HepG2 (cell line): ENCODE measurements around the gene PEMT. TPM values are rescaled to one million over a fixed set of nuclear protein-coding genes. Genes with fewer than 3 reads are reported as not detected.
A peak's percentile ranks its signal among the peaks of the same experiment; 100 is the strongest.

Experiments used
- HNF4A ChIP-seq: sonication (generic); formaldehyde crosslinking; IDR thresholded peaks from 2 replicates; pipeline ENCODE4 v1.4.0; 2020; ENCODE audit warnings: missing genetic modification reagents
- MTA1 ChIP-seq: sonication (generic); formaldehyde crosslinking; IDR thresholded peaks from 2 replicates; pipeline ENCODE4 v1.4.0; 2020; ENCODE audit warnings: missing genetic modification reagents, mild to moderate bottlenecking, borderline replicate concordance
- MXD4 ChIP-seq: IDR thresholded peaks from 2 replicates; pipeline ENCODE4 v1.6.1; 2016; ENCODE audit warnings: mild to moderate bottlenecking, missing biosample characterization, missing genetic modification reagents
- NFE2 ChIP-seq: sonication (generic); formaldehyde crosslinking; IDR thresholded peaks from 2 replicates; pipeline ENCODE4 v1.4.0; 2020; ENCODE audit warnings: missing genetic modification reagents
- PAF1 ChIP-seq: IDR thresholded peaks from 2 replicates; pipeline ENCODE4 v1.6.1; 2016; ENCODE audit warnings: missing genetic modification reagents, missing compliant biosample characterization
- PRPF4 ChIP-seq: fragments of 200-400 bp; formaldehyde crosslinking; IDR thresholded peaks from 2 replicates; pipeline ENCODE4 v1.6.1; 2016; ENCODE audit warnings: low read length, low read depth; ENCODE audit not compliant: poor library complexity, severe bottlenecking
- RBFOX2 ChIP-seq: fragments of 200-400 bp; formaldehyde crosslinking; IDR thresholded peaks from 2 replicates; pipeline ENCODE4 v1.6.1; 2017; ENCODE audit warnings: low read depth, mild to moderate bottlenecking, low read length
- RBM39 ChIP-seq: fragments of 200-400 bp; formaldehyde crosslinking; IDR thresholded peaks from one replicate; pipeline ENCODE4 v1.6.1; 2018; ENCODE audit warnings: antibody characterized with exemption, mild to moderate bottlenecking, low read depth, low read length; ENCODE audit not compliant: poor library complexity, severe bottlenecking
- TFAP4 ChIP-seq: sonication (generic); IDR thresholded peaks from 2 replicates; pipeline ENCODE4 v1.6.1; 2016; ENCODE audit warnings: low read depth, borderline replicate concordance
- TMF1 ChIP-seq: sonication (generic); formaldehyde crosslinking; IDR thresholded peaks from 2 replicates; pipeline ENCODE4 v1.8.1; 2022; ENCODE audit warnings: low read depth, missing genetic modification reagents
- ZBTB33 ChIP-seq: sonication (generic); formaldehyde crosslinking; IDR thresholded peaks from 2 replicates; pipeline ENCODE4 v1.4.0; 2020; ENCODE audit warnings: missing genetic modification reagents
- ZBTB38 ChIP-seq: sonication (generic); formaldehyde crosslinking; IDR thresholded peaks from 2 replicates; pipeline ENCODE4 v1.5.1; 2020; ENCODE audit warnings: mild to moderate bottlenecking, missing genetic modification reagents
- ZBTB46 ChIP-seq: sonication (generic); formaldehyde crosslinking; IDR thresholded peaks from 2 replicates; pipeline ENCODE4 v1.4.0; 2020; ENCODE audit warnings: mild to moderate bottlenecking, missing genetic modification reagents, borderline replicate concordance
- ZNF639 ChIP-seq: conservative IDR thresholded peaks from 2 replicates; pipeline ENCODE4 v1.6.1; 2018; ENCODE audit warnings: missing genetic modification reagents
- ZNF772 ChIP-seq: sonication (generic); formaldehyde crosslinking; IDR thresholded peaks from 2 replicates; pipeline ENCODE4 v1.5.0; 2020; ENCODE audit warnings: mild to moderate bottlenecking, missing genetic modification reagents
- polyA plus RNA-seq, 8 experiments: library from polyadenylated mRNA; depleted of rRNA in 3 of 8; stranded (reverse) in 7 of 8; unstranded in 1 of 8; fragments of >200 nt; fragmentation: Illumina TruSeq in 4 of 8; extraction: Trizol in 4 of 8; gene quantifications; 2 replicates each; pipeline versions ENCODE4 v1.2.1 to v1.2.3, GENCODE V29; 2011 to 2016; ENCODE audit warnings: low read depth in 4 of 8, missing spikeins in 1 of 8, mixed read lengths in 1 of 8; ENCODE audit not compliant: insufficient read depth in 1 of 8
- total RNA-seq, 5 experiments: library from RNA; depleted of rRNA; stranded (reverse); fragments of >200 nt; fragmentation: Illumina TruSeq; extraction: Trizol; gene quantifications; 2 replicates each; pipeline ENCODE4 v1.2.3, GENCODE V29; 2016; ENCODE audit warnings: low read depth in 1 of 5
- TF ChIP-seq, protein P1 (sequence below): sonication (generic); formaldehyde crosslinking; IDR thresholded peaks from 2 replicates; pipeline ENCODE4 v1.5.1; 2020; ENCODE audit warnings: mild to moderate bottlenecking, missing genetic modification reagents

The PEMT gene
- total and polyA plus RNA-seq, 2 of the 13 experiments (the other 11 are each of a cell fraction or from before 2014, with no cell fraction given) = 31.7 to 43.6 TPM

DNA sequence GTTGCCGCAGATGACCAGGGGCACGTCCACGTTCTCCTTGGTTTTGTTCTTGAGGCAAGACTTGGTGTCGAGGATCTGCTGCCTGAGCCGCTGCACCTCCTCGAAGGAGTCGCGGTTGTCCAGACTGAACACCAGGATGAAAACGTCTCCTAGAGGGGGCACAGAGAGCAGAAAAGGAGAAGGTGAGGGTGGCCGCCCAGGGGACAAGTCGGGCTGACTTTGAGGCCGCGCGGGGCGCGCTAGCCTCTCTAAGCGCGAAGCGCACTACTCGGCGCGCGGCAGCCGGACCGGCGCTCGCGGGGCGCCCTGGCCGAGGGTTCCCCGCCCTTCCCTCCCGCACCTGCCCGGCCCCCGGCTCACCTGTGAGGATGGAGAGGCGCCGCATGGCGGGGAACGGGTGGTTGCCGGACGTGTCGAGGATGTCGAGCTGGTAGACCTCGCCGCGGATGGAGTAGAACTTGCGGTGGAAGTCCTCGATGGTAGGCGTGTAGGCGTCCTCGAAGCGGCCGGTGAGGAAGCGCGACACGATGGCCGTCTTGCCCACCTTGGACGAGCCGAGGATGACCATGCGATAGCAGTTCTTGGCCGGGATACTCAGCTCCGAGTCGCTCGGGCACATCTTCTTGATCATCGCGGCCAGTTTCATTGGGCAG, 95.8 kb downstream of the PEMT start (continued):
- TF ChIP-seq HNF4A (no peak), RBM39 (no peak), PAF1 (CRISPR knock-in tag) (no peak), NFE2 (CRISPR knock-in tag) (no peak), TMF1 (no peak), MTA1 (CRISPR knock-in tag) (no peak), ZNF772 (0 out of 2 replicates have a peak, but pooled peaks have one; percentile 12), TFAP4 (no peak), ZBTB38 (CRISPR knock-in tag) (peak; percentile 73), ZBTB33 (CRISPR knock-in tag) (peak; percentile 57), RBFOX2 (no peak), MXD4 (CRISPR knock-in tag) (no peak), PRPF4 (no peak), ZBTB46 (CRISPR knock-in tag) (no peak), ZNF639 (CRISPR knock-in tag) (no peak)
- TF ChIP-seq, protein P1, sequence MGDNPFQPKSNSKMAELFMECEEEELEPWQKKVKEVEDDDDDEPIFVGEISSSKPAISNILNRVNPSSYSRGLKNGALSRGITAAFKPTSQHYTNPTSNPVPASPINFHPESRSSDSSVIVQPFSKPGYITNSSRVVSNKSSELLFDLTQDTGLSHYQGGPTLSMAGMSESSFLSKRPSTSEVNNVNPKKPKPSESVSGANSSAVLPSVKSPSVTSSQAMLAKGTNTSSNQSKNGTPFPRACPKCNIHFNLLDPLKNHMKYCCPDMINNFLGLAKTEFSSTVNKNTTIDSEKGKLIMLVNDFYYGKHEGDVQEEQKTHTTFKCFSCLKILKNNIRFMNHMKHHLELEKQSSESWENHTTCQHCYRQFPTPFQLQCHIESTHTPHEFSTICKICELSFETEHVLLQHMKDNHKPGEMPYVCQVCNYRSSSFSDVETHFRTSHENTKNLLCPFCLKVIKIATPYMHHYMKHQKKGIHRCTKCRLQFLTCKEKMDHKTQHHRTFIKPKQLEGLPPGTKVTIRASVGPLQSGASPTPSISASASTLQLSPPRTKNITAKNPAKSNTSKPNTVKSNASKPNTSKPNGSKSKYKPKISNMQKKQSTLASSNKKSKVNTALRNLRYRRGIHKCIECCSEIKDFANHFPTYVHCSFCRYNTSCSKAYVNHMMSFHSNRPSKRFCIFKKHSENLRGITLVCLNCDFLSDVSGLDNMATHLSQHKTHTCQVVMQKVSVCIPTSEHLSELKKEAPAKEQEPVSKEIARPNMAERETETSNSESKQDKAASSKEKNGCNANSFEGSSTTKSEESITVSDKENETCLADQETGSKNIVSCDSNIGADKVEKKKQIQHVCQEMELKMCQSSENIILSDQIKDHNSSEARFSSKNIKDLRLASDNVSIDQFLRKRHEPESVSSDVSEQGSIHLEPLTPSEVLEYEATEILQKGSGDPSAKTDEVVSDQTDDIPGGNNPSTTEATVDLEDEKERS = no peak
